Measurements from ENCODE around the gene SCGB1A1. TPM values are rescaled to one million over a fixed set of nuclear protein-coding genes. Genes with fewer than 3 reads are reported as not detected.
A peak's percentile ranks its signal among the peaks of the same experiment; 100 is the strongest.
"Not testable (repeated sequence)": the region's sequence is repeated elsewhere in the genome, so short reads cannot be mapped to it uniquely, and the experiment has no call there.

SCGB1A1 gene
- total and polyA plus RNA-seq, 2 donors: 1.5 to 27.2 TPM

DNA sequence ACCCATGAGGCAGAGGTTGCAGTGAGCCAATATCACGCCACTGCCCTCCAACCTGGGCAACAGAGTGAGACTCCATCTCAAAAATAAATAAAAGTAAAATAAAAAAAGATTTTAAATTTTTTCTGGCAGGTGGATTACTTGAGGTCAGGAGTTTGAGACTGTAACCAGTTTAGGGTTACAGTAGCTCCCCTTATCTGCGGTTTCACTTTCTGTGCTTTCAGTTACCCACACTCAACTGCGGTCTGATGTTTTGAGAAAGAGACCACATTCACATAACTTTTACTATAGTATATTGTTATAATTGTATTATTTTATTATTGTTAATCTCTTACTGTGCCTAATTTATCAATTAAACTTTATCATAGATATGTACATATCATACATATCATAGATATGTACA, 32.8 kb upstream of the SCGB1A1 start:
- not testable (repeated sequence) for H3K36me3 ChIP-seq (ENCODE audit: control insufficient read depth in 2 of 2, insufficient read depth in 2 of 2, low read length in 1 of 2); DNase-seq (ENCODE audit: low read depth in 6 of 9, low spot score in 9 of 9)
- 66% methylated on average over 3 of the region's 3 CpGs for WGBS

GRCh38 chr11:62387381-62387780, 31.5 kb upstream of the SCGB1A1 start:
- Histone ChIP-seq H3K27me3 (ENCODE audit: control insufficient read depth in 2 of 2, insufficient read depth in 1 of 2, low read length in 1 of 2) (no peaks in the 10 kb centered on the region), H3K4me1 (ENCODE audit: control insufficient read depth in 2 of 2, insufficient read depth in 2 of 2, low read length in 2 of 2) (peaks cover 0 to 5% of the 10 kb centered on the region in 2 donors), H3K9me3 (ENCODE audit: control insufficient read depth in 2 of 2, insufficient read depth in 1 of 2, low read length in 1 of 2) (no peaks in the 10 kb centered on the region), H3K27ac (ENCODE audit: low read depth in 1 of 2, low read length in 1 of 2) (no peak overlapping the region), H3K4me3 (ENCODE audit: low read length in 2 of 2) (no peak overlapping the region), H3K36me3 (ENCODE audit: control insufficient read depth in 2 of 2, insufficient read depth in 2 of 2, low read length in 1 of 2) (no peaks in the 10 kb centered on the region)
- no peak for DNase-seq (ENCODE audit: low read depth in 6 of 9, low spot score in 9 of 9)
- 97% methylated on average over 3 of the region's 3 CpGs for WGBS

More for the DNA sequence above, 32.8 kb upstream of the SCGB1A1 start:
- not testable (repeated sequence) for H3K27ac ChIP-seq (ENCODE audit: low read depth in 1 of 2, low read length in 1 of 2); H3K9me3 ChIP-seq (ENCODE audit: control insufficient read depth in 2 of 2, insufficient read depth in 1 of 2, low read length in 1 of 2); H3K27me3 ChIP-seq (ENCODE audit: control insufficient read depth in 2 of 2, insufficient read depth in 1 of 2, low read length in 1 of 2); H3K4me3 ChIP-seq (ENCODE audit: low read length in 2 of 2); H3K4me1 ChIP-seq (ENCODE audit: control insufficient read depth in 2 of 2, insufficient read depth in 2 of 2, low read length in 2 of 2)

DNA sequence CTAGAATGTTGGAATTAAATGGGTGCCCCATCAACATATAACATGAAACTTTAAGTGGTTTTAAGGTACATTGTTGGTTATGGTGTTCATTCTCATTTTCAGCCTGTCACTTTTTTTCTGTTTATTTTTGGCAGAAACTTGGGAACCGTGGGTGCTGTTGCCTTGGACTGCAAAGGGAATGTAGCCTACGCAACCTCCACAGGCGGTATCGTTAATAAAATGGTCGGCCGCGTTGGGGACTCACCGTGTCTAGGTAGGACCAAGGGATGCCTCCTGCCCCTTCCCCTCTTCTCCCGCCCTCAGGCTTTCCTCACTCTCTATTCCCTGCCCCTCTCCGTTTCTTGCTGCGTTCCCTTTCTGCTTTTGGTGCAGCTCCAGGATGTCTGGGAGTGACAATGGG, 29.8 kb upstream of the SCGB1A1 start:
- Histone ChIP-seq H3K4me1 (ENCODE audit: control insufficient read depth in 2 of 2, insufficient read depth in 2 of 2, low read length in 2 of 2) (peaks cover 0 to 5% of the 10 kb centered on the region in 2 donors), H3K9me3 (ENCODE audit: control insufficient read depth in 2 of 2, insufficient read depth in 1 of 2, low read length in 1 of 2) (no peaks in the 10 kb centered on the region), H3K36me3 (ENCODE audit: control insufficient read depth in 2 of 2, insufficient read depth in 2 of 2, low read length in 1 of 2) (no peaks in the 10 kb centered on the region), H3K4me3 (ENCODE audit: low read length in 2 of 2) (no peak overlapping the region), H3K27me3 (ENCODE audit: control insufficient read depth in 2 of 2, insufficient read depth in 1 of 2, low read length in 1 of 2) (no peaks in the 10 kb centered on the region), H3K27ac (ENCODE audit: low read depth in 1 of 2, low read length in 1 of 2) (no peak overlapping the region)
- 95% methylated on average over 11 of the region's 11 CpGs for WGBS
- DNase-seq (ENCODE audit: low read depth in 6 of 9, low spot score in 9 of 9): no peak

DNA sequence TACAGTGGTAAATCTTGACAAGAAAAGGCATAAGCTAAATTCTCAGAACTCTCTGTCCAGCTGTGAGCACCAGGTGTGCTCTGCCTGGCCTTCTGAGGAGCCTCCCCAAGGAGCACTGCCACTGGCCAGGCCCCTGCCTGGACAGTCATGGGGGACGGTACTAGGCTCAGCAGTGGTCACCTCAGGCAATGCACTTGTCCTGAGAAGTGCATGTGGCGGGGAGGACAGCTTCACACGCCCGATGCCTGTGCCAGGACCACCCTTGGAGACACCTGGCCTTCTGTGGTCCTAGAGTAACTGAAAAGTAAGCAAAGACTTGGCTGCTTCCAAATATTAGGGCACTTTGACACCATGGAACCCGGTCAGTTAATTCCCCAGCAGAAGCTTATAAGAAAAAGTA, 28.6 kb upstream of the SCGB1A1 start:
- Histone ChIP-seq H3K9me3 (ENCODE audit: control insufficient read depth in 2 of 2, insufficient read depth in 1 of 2, low read length in 1 of 2) (no peaks in the 10 kb centered on the region), H3K36me3 (ENCODE audit: control insufficient read depth in 2 of 2, insufficient read depth in 2 of 2, low read length in 1 of 2) (no peaks in the 10 kb centered on the region), H3K27ac (ENCODE audit: low read depth in 1 of 2, low read length in 1 of 2) (no peak overlapping the region), H3K4me1 (ENCODE audit: control insufficient read depth in 2 of 2, insufficient read depth in 2 of 2, low read length in 2 of 2) (peaks cover 0 to 8% of the 10 kb centered on the region in 2 donors), H3K27me3 (ENCODE audit: control insufficient read depth in 2 of 2, insufficient read depth in 1 of 2, low read length in 1 of 2) (no peaks in the 10 kb centered on the region), H3K4me3 (ENCODE audit: low read length in 2 of 2) (no peak overlapping the region)
- no peak for DNase-seq (ENCODE audit: low read depth in 6 of 9, low spot score in 9 of 9)
- WGBS: 77% methylated on average over 5 of the region's 5 CpGs

DNA sequence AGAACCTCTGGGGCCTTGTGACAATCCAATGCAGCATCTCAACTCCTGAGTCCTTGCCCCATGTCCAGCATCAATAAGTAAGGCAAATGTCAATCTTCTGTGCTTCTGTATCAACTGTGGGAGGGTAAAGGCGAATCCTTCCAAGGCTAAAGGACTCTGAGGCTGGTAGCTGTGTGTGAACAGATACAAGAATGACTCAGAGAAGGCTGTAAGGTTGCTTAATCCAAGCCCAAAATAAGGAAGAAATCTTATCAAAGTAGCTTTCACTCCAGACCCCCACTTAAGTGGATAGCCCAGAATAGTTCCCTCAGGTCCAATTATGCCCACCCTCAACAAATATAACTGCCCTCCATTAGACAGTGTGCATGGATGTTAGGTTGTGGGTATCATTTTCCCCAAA, 28.1 kb upstream of the SCGB1A1 start:
- H3K27me3 ChIP-seq (ENCODE audit: control insufficient read depth in 2 of 2, insufficient read depth in 1 of 2, low read length in 1 of 2): no peaks in the 10 kb centered on the region
- no peaks in the 10 kb centered on the region for H3K36me3 ChIP-seq (ENCODE audit: control insufficient read depth in 2 of 2, insufficient read depth in 2 of 2, low read length in 1 of 2)
- H3K4me1 ChIP-seq (ENCODE audit: control insufficient read depth in 2 of 2, insufficient read depth in 2 of 2, low read length in 2 of 2): peaks cover 0 to 10% of the 10 kb centered on the region in 2 donors
- 54% methylated on average over 1 of the region's 1 CpG for WGBS
- H3K27ac ChIP-seq (ENCODE audit: low read depth in 1 of 2, low read length in 1 of 2): no peak overlapping the region
- no peaks in the 10 kb centered on the region for H3K9me3 ChIP-seq (ENCODE audit: control insufficient read depth in 2 of 2, insufficient read depth in 1 of 2, low read length in 1 of 2)
- H3K4me3 ChIP-seq (ENCODE audit: low read length in 2 of 2): no peak overlapping the region
- no peak for DNase-seq (ENCODE audit: low read depth in 6 of 9, low spot score in 9 of 9)

GRCh38 chr11:62391642-62392425, 27.0 kb upstream of the SCGB1A1 start:
- H3K36me3 ChIP-seq (ENCODE audit: control insufficient read depth in 2 of 2, insufficient read depth in 2 of 2, low read length in 1 of 2): no peaks in the 10 kb centered on the region
- H3K4me3 ChIP-seq (ENCODE audit: low read length in 2 of 2): no peak overlapping the region
- no peaks in the 10 kb centered on the region for H3K27me3 ChIP-seq (ENCODE audit: control insufficient read depth in 2 of 2, insufficient read depth in 1 of 2, low read length in 1 of 2)
- DNase-seq (ENCODE audit: low read depth in 6 of 9, low spot score in 9 of 9): no peak
- H3K4me1 ChIP-seq (ENCODE audit: control insufficient read depth in 2 of 2, insufficient read depth in 2 of 2, low read length in 2 of 2): peaks cover 0 to 8% of the 10 kb centered on the region in 2 donors
- H3K9me3 ChIP-seq (ENCODE audit: control insufficient read depth in 2 of 2, insufficient read depth in 1 of 2, low read length in 1 of 2): no peaks in the 10 kb centered on the region
- 97% methylated on average over 16 of the region's 16 CpGs for WGBS
- H3K27ac ChIP-seq (ENCODE audit: low read depth in 1 of 2, low read length in 1 of 2): no peak overlapping the region

DNA sequence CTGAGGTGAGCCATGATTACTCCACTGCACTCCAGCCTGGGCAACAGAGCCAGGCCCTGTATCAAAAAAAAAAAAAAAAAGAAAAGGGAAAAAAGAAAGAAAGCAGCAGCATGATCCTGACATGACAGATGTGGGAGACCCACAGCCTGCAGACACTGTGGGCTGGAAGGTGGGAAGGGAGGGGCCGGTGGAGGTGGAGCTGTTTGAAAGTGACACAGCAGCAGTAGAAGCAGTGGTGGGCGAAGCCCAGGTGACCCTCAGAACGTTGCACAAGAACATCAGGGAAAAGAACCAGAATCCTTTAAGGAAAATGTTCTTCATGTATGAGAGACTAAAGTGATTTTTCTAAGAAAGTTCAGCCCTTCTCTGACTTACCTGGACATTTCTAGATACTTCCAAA, 26.3 kb upstream of the SCGB1A1 start:
- WGBS: 83% methylated on average over 3 of the region's 3 CpGs
- DNase-seq (ENCODE audit: low read depth in 6 of 9, low spot score in 9 of 9): no peak
- Histone ChIP-seq H3K27me3 (ENCODE audit: control insufficient read depth in 2 of 2, insufficient read depth in 1 of 2, low read length in 1 of 2) (no peaks in the 10 kb centered on the region), H3K4me3 (ENCODE audit: low read length in 2 of 2) (no peak overlapping the region), H3K36me3 (ENCODE audit: control insufficient read depth in 2 of 2, insufficient read depth in 2 of 2, low read length in 1 of 2) (no peaks in the 10 kb centered on the region), H3K4me1 (ENCODE audit: control insufficient read depth in 2 of 2, insufficient read depth in 2 of 2, low read length in 2 of 2) (peaks cover 0 to 8% of the 10 kb centered on the region in 2 donors), H3K9me3 (ENCODE audit: control insufficient read depth in 2 of 2, insufficient read depth in 1 of 2, low read length in 1 of 2) (no peaks in the 10 kb centered on the region), H3K27ac (ENCODE audit: low read depth in 1 of 2, low read length in 1 of 2) (no peak overlapping the region)

- Histone ChIP-seq H3K27me3 (ENCODE audit: control insufficient read depth in 2 of 2, insufficient read depth in 1 of 2, low read length in 1 of 2) (no peaks in the 10 kb centered on the region), H3K36me3 (ENCODE audit: control insufficient read depth in 2 of 2, insufficient read depth in 2 of 2, low read length in 1 of 2) (no peaks in the 10 kb centered on the region), H3K9me3 (ENCODE audit: control insufficient read depth in 2 of 2, insufficient read depth in 1 of 2, low read length in 1 of 2) (no peaks in the 10 kb centered on the region), H3K4me1 (ENCODE audit: control insufficient read depth in 2 of 2, insufficient read depth in 2 of 2, low read length in 2 of 2) (peaks cover 0 to 13% of the 10 kb centered on the region in 2 donors), H3K4me3 (ENCODE audit: low read length in 2 of 2) (no peak overlapping the region), H3K27ac (ENCODE audit: low read depth in 1 of 2, low read length in 1 of 2) (no peak overlapping the region)
- WGBS: 39% methylated on average over 12 of the region's 12 CpGs
- peak in 1 of 9 donors; percentile 50 for DNase-seq (ENCODE audit: low read depth in 6 of 9, low spot score in 9 of 9)
These were observed 25.7 kb upstream of the SCGB1A1 start for GRCh38 chr11:62393061-62393611.

DNA sequence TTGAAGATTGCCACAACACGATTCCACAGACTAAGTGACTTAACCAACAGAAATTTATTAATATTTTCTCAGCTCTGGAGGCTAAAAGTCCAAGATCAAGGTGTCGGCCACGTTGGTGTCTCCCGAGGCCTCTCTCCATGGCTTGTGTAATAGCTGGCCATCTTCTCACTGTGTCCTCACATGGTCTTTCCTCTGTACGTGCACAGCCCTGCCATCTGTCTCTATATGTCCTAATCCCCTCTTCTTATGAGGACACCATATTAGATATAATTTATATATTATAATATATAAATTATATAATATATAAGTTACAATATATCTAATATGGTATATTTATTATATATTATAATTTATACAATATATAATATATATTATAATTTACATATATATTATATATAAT, 25.1 kb upstream of the SCGB1A1 start:
- no peaks in the 10 kb centered on the region for H3K36me3 ChIP-seq (ENCODE audit: control insufficient read depth in 2 of 2, insufficient read depth in 2 of 2, low read length in 1 of 2)
- peaks cover 0 to 19% of the 10 kb centered on the region in 2 donors for H3K4me1 ChIP-seq (ENCODE audit: control insufficient read depth in 2 of 2, insufficient read depth in 2 of 2, low read length in 2 of 2)
- H3K4me3 ChIP-seq (ENCODE audit: low read length in 2 of 2): no peak overlapping the region
- H3K9me3 ChIP-seq (ENCODE audit: control insufficient read depth in 2 of 2, insufficient read depth in 1 of 2, low read length in 1 of 2): no peaks in the 10 kb centered on the region
- 99% methylated on average over 5 of the region's 5 CpGs for WGBS
- H3K27ac ChIP-seq (ENCODE audit: low read depth in 1 of 2, low read length in 1 of 2): no peak overlapping the region
- DNase-seq (ENCODE audit: low read depth in 6 of 9, low spot score in 9 of 9): no peak
- no peaks in the 10 kb centered on the region for H3K27me3 ChIP-seq (ENCODE audit: control insufficient read depth in 2 of 2, insufficient read depth in 1 of 2, low read length in 1 of 2)
